Naive B cell (primary cell): Measurements from ENCODE around the gene ARSK. TPM values are rescaled to one million over a fixed set of nuclear protein-coding genes. Genes with fewer than 3 reads are reported as not detected.
A peak's percentile ranks its signal among the peaks of the same experiment; 100 is the strongest.

Experiments used
- ATAC-seq, 2 donors: fragments of 150-1000 bp; cut with Tn5 transposase; 2 replicates each; pipeline ENCODE4 v1.10.0; 2021; ENCODE audit warnings: low read depth in 2 of 2, mild to moderate bottlenecking in 2 of 2, moderate library complexity in 2 of 2
- DNase-seq: peaks from one replicate; pipeline ENCODE4 v3.0.0; 2022
- H3K27ac Mint-ChIP-seq, 6 donors: one replicate each; pipeline ENCODE4 v1.8.0; 2020 to 2022; ENCODE audit warnings: mild to moderate bottlenecking in 6 of 6, mixed read lengths in 6 of 6, moderate library complexity in 5 of 6, inconsistent platforms in 2 of 6
- H3K27me3 Mint-ChIP-seq, 3 donors: one replicate each; pipeline ENCODE4 v1.8.0; 2021 to 2022; ENCODE audit warnings: mixed read lengths in 3 of 3, mild to moderate bottlenecking in 1 of 3
- H3K36me3 Mint-ChIP-seq, 2 donors: one replicate each; pipeline ENCODE4 v1.8.0; 2020 to 2022; ENCODE audit warnings: mixed read lengths in 2 of 2, inconsistent platforms in 1 of 2, mild to moderate bottlenecking in 1 of 2
- H3K4me1 Mint-ChIP-seq, 3 donors: one replicate each; pipeline ENCODE4 v1.8.0; 2020 to 2022; ENCODE audit warnings: mixed read lengths in 3 of 3, inconsistent platforms in 1 of 3, mild to moderate bottlenecking in 1 of 3, moderate library complexity in 1 of 3
- H3K4me3 Mint-ChIP-seq, 8 donors: one replicate each; pipeline ENCODE4 v1.8.0; 2020 to 2022; ENCODE audit warnings: mild to moderate bottlenecking in 8 of 8, mixed read lengths in 8 of 8, moderate library complexity in 8 of 8, inconsistent platforms in 2 of 8
- H3K9me3 Mint-ChIP-seq, 7 donors: one replicate each; pipeline ENCODE4 v1.8.0; 2020 to 2022; ENCODE audit warnings: mixed read lengths in 7 of 7, mild to moderate bottlenecking in 5 of 7, inconsistent platforms in 2 of 7, moderate library complexity in 1 of 7
- polyA plus RNA-seq, 6 donors: library from polyadenylated mRNA; unstranded; fragments of 300-500 nt; fragmentation: Illumina TruSeq; gene quantifications; one replicate each; pipeline ENCODE4 v1.2.3, GENCODE V29; 2021; ENCODE audit warnings: low read depth in 6 of 6

Gene ARSK
- polyA plus RNA-seq, 6 donors from 2014 or later, result 4.8 to 8.8 (median 6.1) TPM

GRCh38 chr5:95583992-95584391 is 29.1 kb downstream of the ARSK start:
- Mint-ChIP-seq H3K9me3 (no peaks in the 10 kb centered on the region), H3K27ac (no peak overlapping the region), H3K4me3 (no peak overlapping the region), H3K4me1 (no peaks in the 10 kb centered on the region), H3K36me3 (peaks cover 8 to 11% of the 10 kb centered on the region in 2 donors), H3K27me3 (no peaks in the 10 kb centered on the region)
- no peak for DNase-seq
- no peak for ATAC-seq

- Mint-ChIP-seq H3K9me3 (no peaks in the 10 kb centered on the region), H3K36me3 (no peaks in the 10 kb centered on the region), H3K27me3 (no peaks in the 10 kb centered on the region), H3K4me3 (no peak overlapping the region), H3K27ac (peak overlapping the region in 2 of 6 donors; percentile 24 to 39), H3K4me1 (peaks cover 0 to 5% (median 4%) of the 10 kb centered on the region in 3 donors)
- ATAC-seq (no peak), DNase-seq (no peak)
These were observed 36.0 kb downstream of the ARSK start for GRCh38 chr5:95590880-95591279.

- Mint-ChIP-seq H3K27me3 (no peaks in the 10 kb centered on the region), H3K9me3 (no peaks in the 10 kb centered on the region), H3K27ac (no peak overlapping the region), H3K4me1 (peaks cover 0 to 5% (median 4%) of the 10 kb centered on the region in 3 donors), H3K4me3 (no peak overlapping the region), H3K36me3 (no peaks in the 10 kb centered on the region)
- no peak for ATAC-seq
- DNase-seq, result no peak
These were observed 36.6 kb downstream of the ARSK start for GRCh38 chr5:95591490-95591901.

GRCh38 chr5:95595289-95595931 is 40.5 kb downstream of the ARSK start:
- ATAC-seq (no peak), DNase-seq (no peak)
- Mint-ChIP-seq H3K4me3 (no peak overlapping the region), H3K9me3 (no peaks in the 10 kb centered on the region), H3K27me3 (no peaks in the 10 kb centered on the region), H3K4me1 (no peaks in the 10 kb centered on the region), H3K27ac (no peak overlapping the region), H3K36me3 (no peaks in the 10 kb centered on the region)

- Mint-ChIP-seq H3K9me3 (no peaks in the 10 kb centered on the region), H3K4me1 (no peaks in the 10 kb centered on the region), H3K27ac (peak overlapping the region in 3 of 6 donors; percentile 25 to 69 (median 28)), H3K36me3 (peaks cover 0 to 7% of the 10 kb centered on the region in 2 donors), H3K27me3 (no peaks in the 10 kb centered on the region), H3K4me3 (no peak overlapping the region)
- ATAC-seq, result no peak
- DNase-seq, result no peak
These were observed 44.4 kb downstream of the ARSK start for GRCh38 chr5:95599252-95599651.

- no peak for ATAC-seq
- Mint-ChIP-seq H3K9me3 (no peaks in the 10 kb centered on the region), H3K27ac (no peak overlapping the region), H3K36me3 (peaks cover 0 to 9% of the 10 kb centered on the region in 2 donors), H3K4me1 (no peaks in the 10 kb centered on the region), H3K4me3 (no peak overlapping the region), H3K27me3 (no peaks in the 10 kb centered on the region)
- no peak for DNase-seq
These were observed 45.7 kb downstream of the ARSK start for GRCh38 chr5:95600557-95600956.

GRCh38 chr5:95605786-95606185 is 50.9 kb downstream of the ARSK start:
- Mint-ChIP-seq H3K4me1 (no peaks in the 10 kb centered on the region), H3K36me3 (peaks cover 0 to 9% of the 10 kb centered on the region in 2 donors), H3K27ac (no peak overlapping the region), H3K27me3 (no peaks in the 10 kb centered on the region), H3K4me3 (no peak overlapping the region), H3K9me3 (no peaks in the 10 kb centered on the region)
- ATAC-seq (no peak), DNase-seq (no peak)

GRCh38 chr5:95606419-95606818 is 51.5 kb downstream of the ARSK start:
- H3K9me3 Mint-ChIP-seq, result no peaks in the 10 kb centered on the region
- no peaks in the 10 kb centered on the region for H3K27me3 Mint-ChIP-seq
- no peak overlapping the region for H3K4me3 Mint-ChIP-seq
- DNase-seq (no peak), ATAC-seq (no peak)
- H3K36me3 Mint-ChIP-seq, result peaks cover 0 to 4% of the 10 kb centered on the region in 2 donors
- H3K4me1 Mint-ChIP-seq, result no peaks in the 10 kb centered on the region
- no peak overlapping the region for H3K27ac Mint-ChIP-seq

- H3K36me3 Mint-ChIP-seq, result peaks cover 11 to 14% of the 10 kb centered on the region in 2 donors
- DNase-seq, result no peak
- no peak overlapping the region for H3K4me3 Mint-ChIP-seq
- peaks cover 5 to 17% (median 14%) of the 10 kb centered on the region in 7 donors for H3K9me3 Mint-ChIP-seq
- H3K27me3 Mint-ChIP-seq, result no peaks in the 10 kb centered on the region
- H3K27ac Mint-ChIP-seq, result no peak overlapping the region
- no peaks in the 10 kb centered on the region for H3K4me1 Mint-ChIP-seq
- ATAC-seq, result no peak
These were observed 54.8 kb downstream of the ARSK start for GRCh38 chr5:95609711-95610110.

- Mint-ChIP-seq H3K36me3 (peaks cover 11 to 14% of the 10 kb centered on the region in 2 donors), H3K27ac (no peak overlapping the region), H3K27me3 (no peaks in the 10 kb centered on the region), H3K4me3 (no peak overlapping the region), H3K9me3 (peaks cover 5 to 20% (median 14%) of the 10 kb centered on the region in 7 donors), H3K4me1 (no peaks in the 10 kb centered on the region)
- DNase-seq, result no peak
- no peak for ATAC-seq
These were observed 55.6 kb downstream of the ARSK start for GRCh38 chr5:95610546-95610945.

- no peak for ATAC-seq
- no peaks in the 10 kb centered on the region for H3K4me1 Mint-ChIP-seq
- H3K36me3 Mint-ChIP-seq, result peaks cover 11 to 14% of the 10 kb centered on the region in 2 donors
- H3K9me3 Mint-ChIP-seq, result peaks cover 5 to 20% (median 14%) of the 10 kb centered on the region in 7 donors
- no peak overlapping the region for H3K4me3 Mint-ChIP-seq
- no peak for DNase-seq
- H3K27me3 Mint-ChIP-seq, result no peaks in the 10 kb centered on the region
- H3K27ac Mint-ChIP-seq, result no peak overlapping the region
These were observed 56.5 kb downstream of the ARSK start for GRCh38 chr5:95611396-95611795.

GRCh38 chr5:95613514-95613913 is 58.6 kb downstream of the ARSK start:
- Mint-ChIP-seq H3K4me1 (no peaks in the 10 kb centered on the region), H3K27me3 (no peaks in the 10 kb centered on the region), H3K36me3 (peaks cover 11 to 14% of the 10 kb centered on the region in 2 donors), H3K27ac (no peak overlapping the region), H3K4me3 (no peak overlapping the region), H3K9me3 (peaks cover 5 to 20% (median 14%) of the 10 kb centered on the region in 7 donors)
- DNase-seq, result no peak
- ATAC-seq, result no peak

- H3K27me3 Mint-ChIP-seq, result no peaks in the 10 kb centered on the region
- ATAC-seq, result no peak
- no peak overlapping the region for H3K27ac Mint-ChIP-seq
- no peak overlapping the region for H3K4me3 Mint-ChIP-seq
- H3K4me1 Mint-ChIP-seq, result peaks cover 8 to 10% (median 9%) of the 10 kb centered on the region in 3 donors
- peaks cover 5 to 20% (median 14%) of the 10 kb centered on the region in 7 donors for H3K9me3 Mint-ChIP-seq
- peaks cover 11 to 14% of the 10 kb centered on the region in 2 donors for H3K36me3 Mint-ChIP-seq
- no peak for DNase-seq
These were observed 60.2 kb downstream of the ARSK start for GRCh38 chr5:95615164-95615467.

GRCh38 chr5:95617057-95617456 is 62.2 kb downstream of the ARSK start:
- no peak overlapping the region for H3K27ac Mint-ChIP-seq
- H3K4me3 Mint-ChIP-seq, result peak overlapping the region in 1 of 8 donors; percentile 91
- H3K27me3 Mint-ChIP-seq, result no peaks in the 10 kb centered on the region
- ATAC-seq (no peak), DNase-seq (no peak)
- H3K9me3 Mint-ChIP-seq, result peaks cover 5 to 20% (median 14%) of the 10 kb centered on the region in 7 donors
- peaks cover 14 to 19% (median 17%) of the 10 kb centered on the region in 3 donors for H3K4me1 Mint-ChIP-seq
- H3K36me3 Mint-ChIP-seq, result peaks cover 11 to 14% of the 10 kb centered on the region in 2 donors
